NCI-H2107 (cell line): ENCODE data around the gene PCDH7.

Source experiments
- DNase-seq: peaks from one replicate; lab custom pipeline; 2025; lab: John Stamatoyannopoulos, UW

PCDH7 gene, protein sequence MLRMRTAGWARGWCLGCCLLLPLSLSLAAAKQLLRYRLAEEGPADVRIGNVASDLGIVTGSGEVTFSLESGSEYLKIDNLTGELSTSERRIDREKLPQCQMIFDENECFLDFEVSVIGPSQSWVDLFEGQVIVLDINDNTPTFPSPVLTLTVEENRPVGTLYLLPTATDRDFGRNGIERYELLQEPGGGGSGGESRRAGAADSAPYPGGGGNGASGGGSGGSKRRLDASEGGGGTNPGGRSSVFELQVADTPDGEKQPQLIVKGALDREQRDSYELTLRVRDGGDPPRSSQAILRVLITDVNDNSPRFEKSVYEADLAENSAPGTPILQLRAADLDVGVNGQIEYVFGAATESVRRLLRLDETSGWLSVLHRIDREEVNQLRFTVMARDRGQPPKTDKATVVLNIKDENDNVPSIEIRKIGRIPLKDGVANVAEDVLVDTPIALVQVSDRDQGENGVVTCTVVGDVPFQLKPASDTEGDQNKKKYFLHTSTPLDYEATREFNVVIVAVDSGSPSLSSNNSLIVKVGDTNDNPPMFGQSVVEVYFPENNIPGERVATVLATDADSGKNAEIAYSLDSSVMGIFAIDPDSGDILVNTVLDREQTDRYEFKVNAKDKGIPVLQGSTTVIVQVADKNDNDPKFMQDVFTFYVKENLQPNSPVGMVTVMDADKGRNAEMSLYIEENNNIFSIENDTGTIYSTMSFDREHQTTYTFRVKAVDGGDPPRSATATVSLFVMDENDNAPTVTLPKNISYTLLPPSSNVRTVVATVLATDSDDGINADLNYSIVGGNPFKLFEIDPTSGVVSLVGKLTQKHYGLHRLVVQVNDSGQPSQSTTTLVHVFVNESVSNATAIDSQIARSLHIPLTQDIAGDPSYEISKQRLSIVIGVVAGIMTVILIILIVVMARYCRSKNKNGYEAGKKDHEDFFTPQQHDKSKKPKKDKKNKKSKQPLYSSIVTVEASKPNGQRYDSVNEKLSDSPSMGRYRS (N-terminal part only)

DNA sequence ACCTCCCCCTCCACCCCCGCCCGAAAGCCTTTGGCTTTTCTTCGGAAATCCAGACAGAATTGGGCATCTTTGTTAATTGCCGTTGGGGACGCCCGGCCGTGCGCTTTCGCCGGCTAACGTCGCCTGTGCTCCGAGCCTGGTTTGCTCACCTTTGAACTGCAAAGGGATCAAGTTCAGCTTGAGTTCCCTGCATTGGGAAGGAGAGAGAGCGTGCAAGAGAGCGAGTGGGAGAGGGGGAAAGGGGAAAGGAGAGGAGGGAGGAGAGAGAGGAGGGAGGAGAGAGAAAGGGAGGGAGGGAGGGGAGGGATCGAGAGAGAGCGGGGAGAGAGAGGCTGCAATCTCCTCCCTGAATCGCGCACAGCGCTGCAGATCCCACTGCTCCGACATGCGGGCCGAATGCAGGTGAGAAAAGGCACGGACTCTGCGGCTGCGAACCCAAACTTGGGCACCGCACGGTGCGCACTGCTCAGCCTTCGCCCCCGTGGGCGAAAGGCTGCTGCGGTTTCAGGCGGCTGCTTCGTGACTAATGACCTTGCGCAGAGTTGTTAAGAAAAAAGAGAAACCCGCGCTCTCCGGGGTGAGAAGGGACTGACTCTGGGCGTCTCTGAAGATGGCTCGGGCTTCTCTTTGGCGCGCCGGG lies at the start of gene PCDH7:
Gene PCDH7 (plus strand): TSS at position 349 of the 640 bp plus-strand sequence. CDS start 1,054 bp downstream, outside the sequence.
- no peak for DNase-seq

GRCh38 chr4:30671926-30672448 lies 48.2 kb upstream of the PCDH7 start:
- no peak for DNase-seq

GRCh38 chr4:30696191-30696590 lies 24.0 kb upstream of the PCDH7 start:
- DNase-seq = no peak

GRCh38 chr4:30714408-30715031 lies 5.6 kb upstream of the PCDH7 start:
- DNase-seq = no peak

GRCh38 chr4:30716158-30716557 lies 4.0 kb upstream of the PCDH7 start:
- no peak for DNase-seq

DNA sequence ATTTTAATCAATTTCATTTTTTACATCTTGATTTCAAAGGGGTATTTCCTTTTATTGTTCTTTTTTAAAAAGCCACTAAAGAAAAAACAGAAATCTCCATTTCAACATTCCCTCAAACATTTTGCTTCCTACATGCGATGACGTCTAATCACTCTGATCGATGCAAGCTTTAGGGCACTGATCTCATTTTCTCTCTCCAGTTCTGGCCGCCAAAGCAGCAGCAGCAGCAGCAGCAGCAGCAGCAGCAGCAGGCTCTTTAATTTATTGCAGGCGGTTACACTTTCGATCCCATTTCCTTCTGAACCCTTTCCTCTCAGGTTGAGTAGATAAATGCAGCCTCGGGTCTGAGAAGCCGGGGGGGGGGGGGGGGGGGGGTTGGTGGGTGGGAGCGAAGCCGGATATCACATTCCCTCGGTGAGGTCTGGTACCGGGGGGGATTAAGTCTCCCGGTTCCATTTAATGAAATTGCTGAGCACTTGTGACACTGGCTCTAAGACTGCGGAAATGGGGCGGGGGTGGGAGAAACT lies 3.4 kb upstream of the PCDH7 start:
- no peak for DNase-seq

- no peak for DNase-seq
Observed at GRCh38 chr4:30717208-30718020, 2.8 kb upstream of the PCDH7 start.

DNA sequence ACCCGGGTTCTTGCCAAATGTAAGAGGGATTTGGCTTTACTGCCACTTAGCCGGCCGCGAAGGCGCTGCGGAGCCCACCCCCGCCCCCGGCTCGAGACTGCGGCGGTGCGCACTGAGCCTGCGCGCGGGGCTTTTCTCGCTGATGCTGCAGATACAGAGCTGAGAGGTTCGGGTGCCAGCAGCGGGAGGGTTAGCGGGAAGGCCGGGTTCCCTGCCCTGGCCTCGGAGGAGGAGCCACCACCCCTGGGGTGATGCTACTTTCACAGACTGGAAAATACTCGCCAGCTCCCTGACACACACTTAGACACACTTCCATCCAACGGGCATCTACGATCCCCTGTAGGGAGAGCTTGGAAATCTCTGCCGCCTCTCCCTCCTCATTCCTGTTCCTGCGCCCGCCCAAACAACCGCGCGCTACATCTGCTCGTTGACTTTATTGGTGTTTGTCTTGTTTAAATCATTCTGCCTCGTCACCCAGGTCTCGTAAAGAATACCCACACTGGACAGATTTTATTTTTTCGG lies 2.1 kb upstream of the PCDH7 start:
- no peak for DNase-seq

DNA sequence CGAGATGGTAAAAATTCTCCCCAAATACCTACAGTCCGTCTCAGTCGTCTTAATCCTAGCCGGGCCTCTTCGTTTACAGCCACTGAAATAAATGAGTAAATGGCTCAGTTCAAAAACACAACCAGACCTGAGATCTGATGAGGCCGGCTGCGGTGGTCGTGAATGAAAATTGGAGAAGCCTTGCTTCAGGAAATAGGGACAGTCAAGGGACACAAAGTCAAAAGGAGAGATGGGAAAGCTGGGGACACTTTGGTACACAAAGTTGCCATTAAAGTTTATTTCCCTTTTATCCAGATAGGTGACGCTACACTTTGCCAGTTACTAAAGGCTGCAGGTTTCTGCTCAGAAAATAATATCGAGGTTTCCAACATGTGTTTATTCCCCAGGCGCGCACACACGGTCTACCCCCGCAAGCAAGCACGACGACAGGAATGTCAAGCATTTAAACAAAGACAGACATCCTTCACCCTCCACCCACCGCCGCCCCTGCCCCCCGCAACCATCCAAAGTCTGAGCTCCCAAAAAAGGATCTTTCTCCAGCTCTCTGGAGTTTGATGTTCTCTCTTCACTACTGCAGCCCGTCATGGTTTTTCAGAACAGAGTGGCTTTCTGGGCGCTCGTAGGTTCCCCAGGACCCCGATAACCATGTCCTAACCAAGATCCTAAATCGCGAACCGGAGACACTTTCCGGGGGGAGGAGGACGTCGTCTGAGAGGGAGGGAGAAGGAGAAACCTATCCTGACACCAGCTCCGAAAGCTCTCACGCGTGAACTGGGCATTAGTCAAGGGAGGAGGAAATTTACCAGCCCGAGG lies 1.3 kb upstream of the PCDH7 start:
- no peak for DNase-seq

DNA sequence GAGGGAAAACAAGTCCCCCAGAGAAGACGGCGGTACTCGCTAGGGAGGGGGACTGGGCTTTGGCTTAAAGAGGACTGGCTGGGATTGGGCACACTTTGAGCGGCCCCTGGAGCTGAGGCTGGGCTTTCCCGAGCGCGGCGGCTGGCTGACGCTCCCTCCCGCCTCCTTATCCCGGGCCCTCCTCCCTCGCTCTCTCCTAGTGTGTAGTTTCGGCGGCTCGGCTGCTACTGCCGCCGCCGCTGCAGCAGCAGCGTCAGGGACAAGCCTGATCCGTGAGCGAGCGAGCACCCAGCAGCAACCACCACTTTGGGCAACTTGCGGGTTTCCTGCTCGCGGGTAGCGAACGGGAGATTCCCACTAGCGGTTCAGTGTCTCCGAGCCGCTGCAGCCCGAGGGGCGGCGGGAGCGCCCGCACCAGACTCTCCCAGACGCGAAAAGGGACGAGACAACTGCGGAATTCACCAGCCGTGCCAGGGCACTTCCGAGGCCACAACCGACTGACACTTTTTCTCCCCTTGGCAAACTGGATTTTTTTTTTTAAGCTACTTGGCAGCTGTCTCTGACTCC lies 632 bp upstream of the PCDH7 start:
- DNase-seq = no peak

DNA sequence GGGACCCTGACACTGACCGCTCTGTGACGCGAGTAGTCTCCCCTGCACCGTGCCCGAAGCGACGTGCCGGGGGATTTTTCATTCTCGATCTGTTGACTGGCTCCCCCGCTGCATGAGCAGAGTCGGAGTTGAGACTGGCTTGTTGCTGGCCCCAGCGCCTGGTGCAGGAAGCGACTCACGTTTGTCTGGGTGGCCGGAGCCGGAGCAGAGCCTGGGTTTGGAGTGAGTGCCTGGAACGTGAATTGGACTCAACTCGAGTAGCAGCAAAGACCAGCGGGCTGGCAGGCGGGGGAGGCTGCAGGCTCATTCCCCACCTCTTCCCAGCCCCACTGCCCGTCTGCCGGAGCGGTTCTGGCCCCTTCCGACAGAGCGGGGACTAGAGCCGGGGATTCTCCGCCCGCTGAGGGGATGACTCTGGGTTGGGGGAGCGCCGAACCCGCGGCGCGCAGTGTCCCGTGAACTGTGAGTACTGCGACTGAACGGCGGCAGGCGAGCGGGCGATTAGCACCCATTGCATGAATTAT lies 554 bp downstream of the PCDH7 start:
- no peak for DNase-seq

DNA sequence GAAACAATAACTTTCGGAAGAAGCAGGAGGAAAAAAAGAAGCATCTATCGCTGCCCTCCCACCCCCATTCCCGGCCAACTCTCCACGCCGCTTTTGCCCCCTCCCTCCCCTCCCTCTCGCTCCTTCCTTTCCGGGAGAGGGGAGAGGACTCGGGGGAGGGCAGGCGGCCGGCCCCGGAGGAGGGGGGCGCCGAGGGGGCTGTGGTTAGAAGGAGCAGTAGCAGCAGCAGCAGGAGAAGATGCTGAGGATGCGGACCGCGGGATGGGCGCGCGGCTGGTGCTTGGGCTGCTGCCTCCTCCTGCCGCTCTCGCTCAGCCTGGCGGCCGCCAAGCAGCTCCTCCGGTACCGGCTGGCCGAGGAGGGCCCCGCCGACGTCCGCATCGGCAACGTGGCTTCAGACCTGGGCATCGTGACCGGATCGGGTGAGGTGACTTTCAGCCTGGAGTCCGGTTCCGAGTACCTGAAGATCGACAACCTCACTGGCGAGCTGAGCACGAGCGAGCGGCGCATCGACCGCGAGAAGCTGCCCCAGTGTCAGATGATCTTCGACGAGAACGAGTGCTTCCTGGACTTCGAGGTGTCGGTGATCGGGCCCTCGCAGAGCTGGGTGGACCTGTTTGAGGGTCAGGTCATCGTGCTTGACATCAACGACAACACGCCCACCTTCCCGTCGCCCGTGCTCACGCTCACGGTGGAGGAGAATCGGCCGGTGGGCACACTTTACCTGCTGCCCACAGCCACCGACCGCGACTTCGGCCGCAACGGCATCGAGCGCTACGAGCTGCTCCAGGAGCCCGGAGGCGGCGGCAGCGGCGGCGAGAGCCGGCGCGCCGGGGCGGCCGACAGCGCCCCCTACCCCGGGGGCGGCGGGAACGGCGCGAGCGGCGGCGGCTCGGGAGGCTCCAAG lies 1.3 kb downstream of the PCDH7 start:
- no peak for DNase-seq

DNA sequence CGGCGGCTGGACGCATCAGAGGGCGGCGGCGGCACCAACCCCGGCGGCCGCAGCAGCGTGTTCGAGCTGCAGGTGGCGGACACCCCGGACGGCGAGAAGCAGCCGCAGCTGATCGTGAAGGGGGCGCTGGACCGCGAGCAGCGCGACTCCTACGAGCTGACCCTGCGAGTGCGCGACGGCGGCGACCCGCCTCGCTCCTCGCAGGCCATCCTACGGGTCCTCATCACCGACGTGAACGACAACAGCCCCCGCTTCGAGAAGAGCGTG lies 1.9 kb downstream of the PCDH7 start:
- no peak for DNase-seq

DNA sequence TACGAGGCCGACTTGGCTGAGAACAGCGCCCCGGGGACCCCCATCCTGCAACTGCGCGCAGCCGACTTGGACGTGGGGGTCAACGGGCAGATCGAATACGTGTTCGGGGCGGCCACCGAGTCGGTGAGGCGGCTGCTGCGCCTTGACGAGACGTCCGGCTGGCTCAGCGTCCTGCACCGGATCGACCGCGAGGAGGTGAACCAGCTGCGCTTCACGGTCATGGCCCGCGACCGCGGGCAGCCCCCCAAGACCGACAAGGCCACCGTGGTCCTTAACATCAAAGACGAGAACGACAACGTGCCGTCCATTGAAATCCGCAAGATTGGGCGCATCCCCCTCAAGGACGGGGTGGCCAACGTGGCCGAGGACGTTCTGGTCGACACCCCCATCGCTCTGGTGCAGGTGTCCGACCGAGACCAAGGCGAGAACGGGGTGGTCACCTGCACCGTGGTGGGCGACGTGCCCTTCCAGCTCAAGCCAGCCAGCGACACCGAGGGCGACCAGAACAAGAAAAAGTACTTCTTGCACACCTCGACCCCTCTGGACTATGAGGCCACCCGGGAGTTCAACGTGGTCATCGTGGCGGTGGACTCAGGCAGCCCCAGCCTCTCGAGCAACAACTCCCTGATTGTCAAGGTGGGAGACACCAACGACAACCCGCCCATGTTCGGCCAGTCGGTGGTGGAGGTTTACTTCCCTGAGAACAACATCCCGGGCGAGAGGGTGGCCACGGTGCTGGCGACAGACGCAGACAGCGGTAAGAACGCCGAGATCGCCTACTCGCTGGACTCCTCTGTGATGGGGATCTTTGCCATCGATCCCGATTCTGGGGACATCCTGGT lies 2.4 kb downstream of the PCDH7 start:
- no peak for DNase-seq

DNA sequence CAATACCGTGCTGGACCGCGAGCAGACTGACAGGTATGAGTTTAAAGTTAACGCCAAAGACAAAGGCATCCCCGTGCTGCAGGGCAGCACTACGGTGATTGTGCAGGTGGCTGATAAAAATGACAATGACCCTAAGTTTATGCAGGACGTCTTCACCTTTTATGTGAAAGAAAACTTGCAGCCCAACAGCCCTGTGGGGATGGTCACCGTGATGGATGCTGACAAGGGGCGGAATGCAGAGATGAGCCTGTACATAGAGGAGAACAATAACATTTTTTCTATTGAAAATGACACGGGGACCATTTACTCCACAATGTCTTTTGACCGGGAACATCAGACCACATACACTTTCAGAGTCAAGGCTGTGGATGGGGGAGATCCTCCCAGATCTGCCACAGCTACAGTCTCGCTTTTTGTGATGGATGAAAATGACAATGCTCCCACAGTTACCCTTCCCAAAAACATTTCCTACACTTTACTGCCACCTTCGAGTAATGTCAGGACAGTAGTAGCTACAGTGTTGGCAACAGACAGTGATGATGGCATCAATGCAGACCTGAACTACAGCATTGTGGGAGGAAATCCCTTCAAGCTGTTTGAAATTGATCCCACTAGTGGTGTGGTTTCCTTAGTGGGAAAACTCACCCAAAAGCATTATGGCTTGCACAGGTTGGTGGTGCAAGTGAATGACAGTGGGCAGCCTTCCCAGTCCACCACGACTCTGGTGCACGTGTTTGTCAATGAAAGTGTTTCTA lies 3.2 kb downstream of the PCDH7 start:
- no peak for DNase-seq

- no peak for DNase-seq
Observed at GRCh38 chr4:30724247-30724646, 4.1 kb downstream of the PCDH7 start.
